Putamen (tissue), 1 donor: Measurements from ENCODE around the gene RILP.

ENCODE experiments used
- DNase-seq: peaks from one replicate; pipeline ENCODE4 v3.0.0-alpha.2; 2016; ENCODE audit warnings: low spot score

Gene RILP

DNA sequence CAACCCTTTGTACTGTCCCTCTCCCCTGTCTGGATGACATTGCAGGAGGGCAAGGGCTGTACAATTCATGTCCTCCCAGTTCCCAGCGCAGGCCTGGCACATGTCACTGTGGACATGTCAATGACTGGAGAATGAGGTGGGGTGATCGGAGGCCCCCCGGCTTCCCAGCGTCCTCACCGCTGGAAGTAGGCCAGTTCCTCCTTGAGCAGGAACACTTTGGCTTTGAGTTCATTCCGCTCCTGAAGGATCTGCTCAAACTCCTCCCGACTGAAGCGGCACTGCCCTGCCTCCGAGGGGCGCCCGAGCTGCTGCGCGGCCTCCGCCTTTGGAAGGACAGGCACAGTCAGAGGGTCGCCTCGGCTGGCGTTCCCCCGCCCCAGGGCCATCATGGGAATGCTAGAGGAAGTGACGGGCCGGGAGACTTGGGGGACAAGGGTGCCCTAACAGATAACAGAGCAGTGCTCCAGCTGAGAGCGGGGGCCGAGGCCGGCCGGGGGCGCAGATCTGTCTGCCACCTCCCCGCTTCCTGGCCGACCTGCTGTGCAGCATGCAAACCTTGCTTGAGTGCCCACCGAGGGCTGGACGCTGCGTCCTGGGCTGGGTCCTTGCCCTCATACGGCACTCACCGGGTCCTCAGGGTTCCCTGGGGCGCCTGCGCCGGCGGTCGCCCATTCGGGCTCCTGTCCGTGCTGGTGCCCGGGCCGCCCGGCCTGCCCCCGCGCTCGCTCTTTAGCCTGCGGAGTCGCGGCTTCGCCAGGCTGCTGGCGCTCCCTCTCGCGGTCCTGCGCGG lies 1.3 kb downstream of the RILP start:
- no peak for DNase-seq

DNA sequence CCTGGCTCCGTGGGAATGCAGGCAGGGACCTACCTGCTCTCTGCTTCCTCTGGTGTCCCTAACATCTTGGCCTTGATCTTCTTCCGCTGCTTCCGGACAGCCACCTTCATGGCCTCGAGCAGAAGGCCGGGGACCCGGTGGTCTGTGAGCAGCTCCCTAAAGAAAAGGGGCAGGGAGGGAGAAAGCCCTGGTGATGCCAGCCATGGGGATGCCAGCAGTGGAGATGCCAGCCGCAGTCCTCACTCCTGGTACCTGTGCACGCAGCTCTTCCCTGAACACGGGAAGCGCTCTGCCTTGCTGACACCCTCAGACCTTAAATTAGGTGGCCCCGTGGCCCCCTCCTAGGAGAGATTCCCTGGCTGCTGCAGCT lies 1.9 kb downstream of the RILP start:
- no peak for DNase-seq

DNA sequence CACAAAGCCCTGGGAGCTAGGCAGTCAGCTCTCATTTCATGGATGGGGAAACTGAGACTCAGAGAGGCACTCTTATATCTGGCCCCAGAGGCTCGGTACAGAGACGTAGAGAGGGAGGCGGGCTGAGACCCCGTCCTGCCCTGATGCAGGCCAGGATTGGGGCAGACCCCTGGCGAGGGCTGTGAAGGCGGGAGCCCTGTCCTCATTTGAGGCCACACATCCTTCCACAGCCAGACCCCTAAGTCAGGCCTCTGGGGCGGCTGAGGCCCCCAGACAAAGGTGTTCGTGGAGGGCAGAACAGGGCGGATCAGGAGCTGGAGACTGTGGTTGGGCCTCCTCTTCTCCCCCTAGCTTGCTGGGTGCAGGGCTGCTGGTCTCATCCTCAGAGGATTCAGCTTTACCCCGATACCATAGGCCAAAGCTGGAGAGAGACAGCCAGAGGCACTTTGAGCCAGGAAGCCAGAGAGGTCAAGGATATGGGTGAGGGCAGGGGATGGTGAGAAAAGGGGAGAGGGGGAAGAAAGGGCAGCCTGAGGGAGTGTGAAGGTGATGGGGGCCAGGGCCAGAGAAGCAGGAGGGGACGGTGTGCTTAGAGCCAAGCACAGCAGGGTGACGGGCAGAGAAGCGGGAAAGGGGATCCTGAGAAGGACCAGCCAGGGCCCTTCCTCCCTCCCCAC lies 3.3 kb downstream of the RILP start:
- DNase-seq = no peak

DNA sequence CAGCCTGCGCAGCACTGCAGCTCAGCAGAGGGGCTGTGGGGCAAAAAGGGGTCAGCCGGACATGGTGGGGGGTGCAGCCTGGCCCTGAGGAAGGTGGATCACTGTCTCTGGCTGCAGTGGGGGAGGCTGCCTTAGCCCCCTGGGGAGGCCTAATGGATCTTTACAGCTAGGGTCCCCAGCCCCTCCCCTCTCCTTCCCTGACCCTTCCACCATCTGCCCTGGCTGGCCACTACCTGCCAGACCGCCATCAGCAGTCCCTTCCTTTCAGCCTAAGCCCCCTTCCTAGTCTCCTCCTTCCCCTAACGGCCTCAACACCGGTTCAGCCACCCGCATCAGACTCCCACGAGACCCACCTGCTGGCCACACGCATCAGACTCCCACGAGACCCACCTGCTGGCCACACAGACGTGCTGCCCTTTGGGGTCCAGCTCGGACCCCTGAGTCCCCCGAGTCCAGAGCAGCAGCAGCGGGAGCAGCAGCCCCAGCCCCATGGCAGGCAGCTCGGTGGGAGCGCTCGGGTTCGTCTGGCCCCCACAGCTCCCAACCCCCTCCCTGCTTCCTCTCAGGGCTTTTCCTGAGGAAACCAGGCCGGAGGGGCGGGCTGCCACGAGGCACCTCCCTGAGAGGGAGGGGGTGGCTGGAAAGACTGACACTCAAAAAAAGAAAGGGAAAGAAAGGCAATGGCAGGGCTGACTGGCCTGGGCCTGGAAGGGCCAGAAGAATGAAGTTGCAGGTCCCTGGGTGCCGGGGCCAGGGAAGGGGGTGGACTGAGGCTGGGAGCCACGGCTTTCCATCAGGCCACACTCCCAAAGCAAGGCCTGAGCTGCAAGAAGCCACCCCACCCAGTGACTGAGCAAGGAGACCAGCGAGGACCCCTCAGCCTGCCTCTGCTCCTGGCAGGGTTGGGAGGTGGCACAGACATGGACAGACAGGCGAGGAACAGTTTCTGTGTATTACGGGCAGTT lies 4.2 kb downstream of the RILP start, which contains the start of gene SCARF1:
SCARF1 (minus strand) TSS at position 526 of the 965 bp plus-strand sequence; CDS start at position 491, 35 bp downstream.
- DNase-seq = no peak

DNA sequence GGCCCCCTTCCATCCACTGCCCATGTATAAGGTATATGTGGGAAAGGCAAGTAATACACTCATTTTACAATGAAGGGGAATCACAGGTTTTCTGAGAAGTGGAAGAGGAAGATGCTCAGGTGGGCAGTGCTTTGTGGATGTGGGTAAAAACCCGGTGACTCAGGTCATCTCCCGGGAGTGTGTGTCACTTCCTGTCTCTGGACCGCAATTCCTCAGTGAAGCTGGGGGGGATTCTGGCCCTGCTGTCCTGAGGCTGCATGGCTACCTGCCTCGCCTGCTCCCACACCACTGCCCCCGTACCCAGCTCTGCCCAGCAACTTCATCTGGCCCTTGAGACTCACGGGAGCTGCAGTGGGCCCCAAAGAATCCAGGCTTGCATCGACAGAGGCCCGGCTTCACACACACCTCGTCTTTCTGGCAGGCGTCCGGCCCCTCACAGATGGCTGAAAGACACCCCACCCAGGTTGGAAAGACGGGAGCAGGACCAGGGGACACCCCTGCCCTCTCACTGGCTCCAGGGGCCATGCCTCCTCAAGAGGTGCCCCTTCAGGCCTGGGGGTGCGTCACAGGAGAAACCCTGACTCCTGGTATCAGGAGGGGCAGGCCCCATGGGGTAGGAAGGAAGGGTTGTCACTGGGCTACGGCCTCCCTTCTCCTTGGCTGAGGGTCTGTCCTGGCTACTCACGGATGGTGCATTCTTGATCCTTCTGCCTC lies 5.0 kb downstream of the RILP start:
- no peak for DNase-seq

DNA sequence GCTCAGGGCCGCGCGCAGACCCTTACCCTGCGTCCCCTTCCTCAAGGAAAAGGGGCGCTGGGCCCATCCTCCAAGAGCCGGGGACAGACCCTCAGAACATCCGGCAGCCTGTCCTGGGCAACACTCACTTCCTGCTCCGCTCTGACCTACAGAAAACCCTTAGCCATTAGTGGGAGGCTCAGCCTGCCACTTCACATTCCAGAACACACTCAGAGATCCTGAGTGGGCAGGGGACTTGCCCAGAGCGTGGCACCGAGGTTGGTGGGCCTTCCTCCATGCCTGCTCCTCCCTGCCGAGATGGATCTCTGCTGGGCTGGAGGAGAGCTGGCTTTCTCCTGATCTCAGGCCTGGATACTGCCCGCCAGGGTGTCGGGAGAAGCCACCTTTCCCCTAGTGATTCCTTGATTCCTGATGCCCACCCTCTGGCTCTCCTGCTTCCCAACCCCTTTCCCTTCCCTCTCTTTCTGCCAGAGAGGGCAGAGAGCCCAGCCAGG lies 5.6 kb downstream of the RILP start:
- no peak for DNase-seq

DNA sequence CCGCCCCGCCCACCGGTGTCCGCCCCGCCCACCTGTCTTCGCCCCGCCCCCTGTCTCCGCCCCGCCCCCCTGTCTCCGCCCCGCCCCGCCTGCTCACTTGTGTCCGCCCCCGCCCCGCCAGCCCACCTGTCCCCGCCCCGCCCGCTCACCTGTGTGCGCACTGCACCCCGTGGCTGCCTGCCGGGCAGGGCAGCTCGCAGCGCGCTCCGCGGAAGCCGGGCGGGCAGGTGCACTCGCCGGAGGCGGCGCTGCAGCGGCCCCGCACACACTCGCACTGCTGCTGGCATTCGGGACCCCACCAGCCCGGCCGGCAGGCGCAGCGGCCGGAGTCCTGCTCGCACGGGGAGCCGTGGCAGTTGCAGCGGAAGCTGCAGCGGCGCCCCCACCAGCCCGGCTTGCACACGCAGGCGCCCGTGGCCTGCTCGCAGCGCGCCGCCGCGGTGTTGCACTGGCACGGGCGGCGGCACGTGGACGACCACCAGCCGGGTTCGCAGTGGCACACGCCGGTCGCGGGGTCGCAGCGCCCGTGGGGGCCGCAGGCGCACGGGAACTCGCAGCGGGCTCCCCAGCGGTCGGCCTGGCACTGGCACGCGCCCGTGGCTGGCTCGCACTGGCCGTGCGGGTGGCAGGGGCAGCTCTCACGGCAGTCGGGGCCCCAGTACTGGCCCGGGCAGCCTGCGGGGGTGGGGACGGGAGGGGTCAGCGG lies 6.2 kb downstream of the RILP start:
- DNase-seq = no peak

DNA sequence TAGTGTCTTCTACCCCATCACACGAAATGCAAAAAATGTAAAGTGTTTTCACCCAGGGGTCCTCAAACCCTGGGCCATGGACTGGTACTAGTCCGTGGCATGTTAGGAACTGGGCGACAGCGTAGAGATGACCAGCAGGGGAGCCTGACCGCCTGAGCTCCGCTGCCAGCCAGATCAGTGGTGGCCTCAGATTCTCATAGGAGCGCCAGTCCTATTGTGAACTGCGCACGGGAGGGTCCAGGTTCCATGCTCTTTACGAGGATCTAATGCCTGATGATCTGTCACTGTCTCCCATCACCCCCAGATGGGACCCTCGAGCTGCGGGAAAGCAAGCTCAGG lies 8.6 kb downstream of the RILP start:
- no peak for DNase-seq

DNA sequence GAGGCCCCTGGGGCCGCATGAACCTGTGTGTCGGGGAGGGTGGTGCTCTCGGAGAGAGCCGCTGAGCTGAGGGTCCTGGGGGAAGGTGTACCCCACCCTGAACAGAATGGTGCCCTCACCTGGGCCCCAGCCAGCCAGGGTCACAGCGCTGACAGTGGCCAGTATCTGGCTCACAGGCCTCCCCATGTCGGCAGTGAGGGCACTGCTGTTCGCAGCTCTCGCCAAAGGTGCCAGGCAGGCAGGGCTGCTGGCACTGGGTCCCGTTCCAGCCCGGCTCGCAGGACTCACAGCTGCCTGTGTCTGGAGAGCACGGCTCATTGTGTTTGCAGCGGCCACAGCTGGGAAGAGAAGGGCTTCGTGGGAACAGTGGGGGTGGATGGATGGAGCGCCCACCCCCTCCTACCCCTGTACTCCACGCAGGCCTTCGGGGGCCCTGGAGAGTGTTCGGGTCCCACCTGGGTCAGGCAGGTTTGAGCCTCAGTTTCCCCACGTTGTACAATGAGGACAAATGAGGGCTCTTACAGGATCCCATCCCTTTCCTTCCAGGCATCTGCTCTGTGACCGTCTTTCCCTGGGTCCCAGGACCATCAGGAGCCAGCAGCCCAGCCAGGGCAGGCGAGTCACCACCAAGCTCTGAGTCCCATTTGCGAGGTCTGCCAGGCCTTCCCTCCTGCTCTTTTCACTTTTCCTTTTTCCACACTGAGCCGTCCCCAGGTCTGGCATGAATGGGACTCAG lies 9.2 kb downstream of the RILP start:
- DNase-seq = no peak

DNA sequence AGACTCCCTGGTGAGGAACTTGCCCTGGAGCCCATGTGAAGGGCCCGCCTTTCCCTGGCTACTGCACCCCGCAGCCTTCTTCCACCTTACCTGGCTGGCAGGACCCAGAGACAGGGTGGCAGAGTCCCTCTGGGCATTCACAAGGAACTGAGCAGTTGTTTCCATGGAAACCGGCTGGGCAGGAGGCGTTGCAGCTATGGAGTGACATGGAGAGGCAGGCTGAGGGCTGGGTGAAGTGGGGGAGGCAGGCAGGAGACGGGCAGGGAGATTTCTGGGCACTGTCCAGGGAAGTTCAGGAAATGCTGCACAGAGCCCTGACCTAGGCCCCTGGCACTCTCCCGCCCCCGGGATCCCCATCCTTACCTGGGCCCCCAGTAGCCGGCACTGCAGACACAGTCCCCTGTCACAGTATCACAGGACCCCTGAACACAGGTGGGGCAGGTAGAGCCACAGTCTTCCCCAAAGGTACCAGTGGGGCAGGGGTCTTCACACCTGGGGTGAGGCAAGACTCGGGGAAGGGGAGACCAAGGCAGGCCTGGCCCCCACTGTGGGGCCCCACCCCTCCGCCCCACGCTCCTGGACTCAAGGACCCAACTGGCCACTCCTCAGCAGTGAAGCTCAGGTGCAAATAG lies 10.0 kb downstream of the RILP start:
- DNase-seq = no peak

DNA sequence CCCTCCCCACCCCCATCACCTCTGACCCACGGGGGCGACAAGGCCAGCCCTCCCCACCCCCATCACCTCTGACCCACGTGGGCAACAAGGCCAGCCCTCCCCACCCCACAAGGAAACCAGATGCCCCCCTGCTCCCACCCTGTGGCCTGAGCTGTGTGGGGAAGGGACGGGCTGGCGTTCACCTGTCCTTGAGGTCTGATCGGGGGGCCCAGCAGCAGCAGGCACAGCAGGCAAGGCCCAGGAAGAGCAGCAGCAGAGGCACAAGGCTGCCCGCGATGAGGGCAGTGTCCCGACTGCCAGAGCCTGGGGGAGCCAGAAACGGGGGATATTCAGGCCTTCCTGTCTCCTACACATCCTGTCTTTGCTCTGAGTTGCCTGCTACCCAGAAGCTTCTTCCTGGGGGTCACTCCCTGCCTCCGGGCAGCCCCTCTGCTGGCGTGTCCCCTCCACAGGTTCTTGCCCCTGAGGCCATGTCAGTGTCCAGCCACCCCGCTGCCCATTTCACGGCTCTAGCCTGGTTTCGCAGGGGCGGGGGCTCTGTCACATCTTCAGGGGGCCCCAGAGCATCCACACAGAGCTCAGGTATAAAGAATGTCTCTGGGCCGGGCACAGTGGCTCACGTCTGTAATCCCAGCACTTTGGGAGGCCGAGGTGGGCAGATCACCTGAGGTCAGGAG lies 10.9 kb downstream of the RILP start:
- DNase-seq = no peak

DNA sequence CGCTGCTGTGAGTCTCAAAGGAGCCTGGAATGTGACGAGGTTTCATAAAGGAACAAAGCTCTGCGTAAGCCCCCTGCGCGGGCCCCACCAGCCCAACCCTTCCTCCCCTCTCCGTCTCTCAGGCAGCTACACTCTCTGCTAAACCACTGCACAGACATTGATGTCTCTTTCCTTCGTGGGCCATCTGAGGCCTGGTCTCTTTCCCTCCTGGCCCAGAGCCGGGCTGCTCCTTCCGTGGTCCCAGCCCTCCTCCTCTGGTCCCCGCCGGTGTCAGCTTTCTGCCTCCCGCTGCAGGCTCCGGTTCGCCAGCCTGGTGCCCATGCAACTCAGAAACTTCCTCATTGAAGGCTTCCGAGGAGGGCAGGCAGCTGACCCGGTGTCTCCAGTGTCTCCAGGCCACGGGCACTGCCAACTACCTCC lies 11.5 kb downstream of the RILP start:
- DNase-seq = no peak

DNA sequence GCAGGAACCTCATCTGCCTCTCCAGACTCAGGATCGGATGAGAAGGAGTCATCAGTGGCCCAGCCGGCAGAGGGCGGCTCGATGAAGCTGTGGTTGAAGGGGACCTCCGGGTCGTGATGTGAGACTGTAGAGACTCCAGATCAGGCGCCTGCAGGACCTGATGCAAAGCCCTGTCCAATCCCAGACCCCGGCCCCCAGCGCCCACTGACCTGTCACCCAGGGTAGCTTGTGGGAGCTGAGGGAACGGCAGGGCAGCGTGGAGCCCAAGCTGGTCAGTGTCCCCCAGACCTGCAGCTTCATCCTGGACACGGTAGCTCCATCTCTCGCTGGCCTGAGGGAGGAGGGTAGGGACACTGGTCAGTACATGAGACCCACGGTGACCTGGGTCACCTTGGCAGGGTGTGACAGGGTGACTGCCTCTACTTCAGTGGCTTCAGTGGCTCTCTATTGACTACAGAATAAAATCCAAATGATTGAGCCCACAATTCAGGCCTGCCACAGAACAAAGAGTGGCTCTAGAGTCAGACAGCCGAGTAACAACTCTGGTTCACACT lies 12.9 kb downstream of the RILP start:
- DNase-seq = no peak

DNA sequence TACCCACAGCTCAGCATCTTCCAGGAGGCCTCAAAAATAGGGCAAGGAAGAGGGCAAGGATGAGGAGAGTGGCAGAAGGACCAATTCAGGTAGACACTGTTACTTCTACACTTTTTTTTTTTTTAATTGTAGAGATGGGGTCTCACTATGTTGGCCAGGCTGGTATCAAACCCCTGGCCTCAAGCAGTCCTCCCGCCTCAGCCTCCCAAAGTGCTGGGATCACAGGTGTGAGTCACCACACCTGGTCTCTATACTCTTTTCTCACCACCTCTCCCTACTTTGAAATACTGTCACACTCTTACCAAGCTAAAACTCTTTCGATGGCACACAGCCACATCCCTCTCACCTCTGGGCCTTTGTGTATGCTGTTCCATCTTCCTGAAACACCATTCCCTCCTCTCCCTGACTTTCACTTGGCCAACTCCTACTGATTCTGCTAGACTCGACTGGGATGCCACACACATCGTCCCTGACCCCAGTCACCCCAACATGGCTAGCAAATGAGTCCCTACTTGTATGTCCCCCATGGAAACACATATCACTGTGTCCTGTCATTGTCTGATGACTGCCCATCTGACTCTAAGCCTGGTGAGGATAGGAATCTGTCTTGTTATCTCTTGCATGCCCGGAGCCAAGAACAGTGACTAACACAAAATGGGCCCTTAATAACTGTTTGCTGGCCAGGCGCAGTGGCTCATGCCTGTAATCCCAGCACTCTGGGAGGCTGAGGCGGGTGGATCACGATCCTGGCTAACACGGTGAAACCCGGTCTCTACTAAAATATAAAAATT lies 13.8 kb downstream of the RILP start:
- DNase-seq = no peak

DNA sequence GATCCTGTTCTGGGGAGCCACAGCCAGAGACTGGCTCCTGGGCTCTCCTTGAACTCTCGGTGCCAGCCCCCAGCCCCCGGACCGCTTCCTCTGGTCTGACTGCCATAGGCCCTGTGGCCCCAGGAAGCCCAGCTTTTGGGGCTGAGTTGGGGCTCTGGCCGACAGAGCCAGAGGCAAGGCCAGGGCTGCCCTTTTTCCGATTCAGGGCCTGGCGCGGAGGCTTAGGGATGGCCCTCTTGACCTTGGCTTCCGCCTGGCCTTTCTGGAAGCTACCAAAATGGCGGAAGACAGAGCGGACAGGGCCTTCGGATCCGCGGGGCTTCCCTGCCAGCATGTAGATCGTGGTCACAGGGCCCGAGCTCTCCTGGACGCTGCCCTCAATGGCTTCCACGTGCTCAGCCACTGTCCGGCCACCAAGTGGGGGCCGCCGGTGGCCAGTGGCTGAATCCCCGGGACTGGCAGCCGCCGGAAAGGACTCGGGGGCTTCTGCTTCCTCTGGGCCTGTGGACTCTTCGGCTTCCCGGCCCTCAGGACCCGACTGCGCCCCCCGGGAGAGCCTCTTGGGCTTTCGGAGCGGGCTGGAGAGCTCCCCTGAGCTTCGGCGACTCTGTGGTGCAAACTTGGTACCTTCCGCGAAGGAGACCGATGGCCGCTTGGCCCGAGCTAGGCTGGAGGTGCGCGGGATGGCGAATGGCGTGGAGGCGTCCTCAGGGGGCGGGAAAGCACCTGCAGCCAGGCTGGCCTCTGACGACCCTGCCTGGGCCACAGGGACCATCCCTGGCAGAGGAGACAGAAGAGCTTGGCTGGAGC lies 14.6 kb downstream of the RILP start:
- no peak for DNase-seq

DNA sequence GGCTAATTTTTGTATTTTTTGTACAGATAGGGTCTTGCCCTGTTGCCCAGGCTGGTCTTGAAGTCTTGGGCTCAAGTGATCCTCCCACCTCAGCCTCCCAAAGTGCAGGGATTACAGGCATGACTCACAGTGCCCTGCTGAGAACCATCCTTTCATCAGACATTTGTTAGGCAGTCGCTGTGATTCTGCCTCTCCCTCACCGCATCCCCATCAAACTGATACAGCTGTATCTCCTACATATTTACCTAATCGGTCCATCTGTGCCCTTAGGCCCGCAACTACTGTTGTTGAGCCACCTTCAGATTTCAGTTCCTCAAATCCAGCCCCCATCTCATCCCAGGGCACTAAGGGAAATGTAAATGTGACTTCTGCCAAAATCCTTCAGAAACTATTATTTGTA lies 19.0 kb downstream of the RILP start:
- no peak for DNase-seq
